Activated T-helper 1 cell treated with anti-CD3 and anti-CD28 coated beads, Interleukin-12 subunit alpha, Interleukin-12 subunit beta, Interleukin-2, Interleukin-4 antibody, amounts not matched to agents 30 ng/mL and 10 ng/mL and 1 ng/mL, durations not matched to agents 14 hours and 24 hours and 36 hours (primary cell): ENCODE results near the gene EYA2. TPM values are rescaled to one million over a fixed set of nuclear protein-coding genes. Genes with fewer than 3 reads are reported as not detected.

Experiments used
- DNase-seq: peaks from one replicate; pipeline ENCODE4 v3.0.0; 2021; ENCODE audit warnings: low spot score
- H3K27ac Mint-ChIP-seq: one replicate; pipeline ENCODE4 v1.8.0; 2021; ENCODE audit warnings: mild to moderate bottlenecking, mixed read lengths
- H3K27me3 Mint-ChIP-seq: one replicate; pipeline ENCODE4 v1.8.0; 2022; ENCODE audit warnings: mild to moderate bottlenecking, moderate library complexity, mixed read lengths; ENCODE audit not compliant: insufficient read depth
- H3K36me3 Mint-ChIP-seq: one replicate; pipeline ENCODE4 v1.8.0; 2021; ENCODE audit warnings: low read depth, mixed read lengths
- H3K4me1 Mint-ChIP-seq: one replicate; pipeline ENCODE4 v1.8.0; 2021; ENCODE audit warnings: low read depth, mixed read lengths
- H3K4me3 Mint-ChIP-seq: one replicate; pipeline ENCODE4 v1.8.0; 2021; ENCODE audit warnings: mild to moderate bottlenecking, moderate library complexity, mixed read lengths
- H3K9me3 Mint-ChIP-seq: one replicate; pipeline ENCODE4 v1.8.0; 2021; ENCODE audit warnings: mixed read lengths
- intact Hi-C: fragments of 100-400 bp; cut with micrococcal nuclease; formaldehyde crosslinking; loops from one replicate; pipeline ENCODE4 v1.15.1; 2024
- total RNA-seq: library from RNA; stranded (reverse); gene quantifications from 2 replicates; pipeline ENCODE4 v1.2.3, GENCODE V29; 2022

The EYA2 gene
- total RNA-seq, 1 donor from 2014 or later: not detected

DNA sequence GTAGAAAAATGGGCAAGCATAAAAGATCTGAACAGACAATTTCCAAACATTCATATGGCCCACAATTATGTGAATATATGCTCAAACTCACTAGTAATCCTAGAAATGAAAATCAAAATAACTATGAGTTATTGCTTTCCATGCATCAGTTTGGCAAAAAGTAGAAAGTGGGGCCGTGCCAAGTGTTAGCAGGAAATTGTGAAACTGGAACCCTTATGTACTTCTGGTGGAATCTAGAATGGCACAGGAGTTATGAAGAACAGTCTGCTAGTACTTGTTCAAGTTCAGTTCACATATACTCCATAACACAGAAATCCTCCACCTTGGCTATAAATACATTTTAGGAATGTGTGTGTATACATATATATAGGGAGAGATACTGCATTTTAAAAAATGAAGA, 89.8 kb downstream of the EYA2 start:
- peaks cover 40% of the 10 kb centered on the region for H3K27me3 Mint-ChIP-seq
- H3K4me1 Mint-ChIP-seq: peaks cover 11% of the 10 kb centered on the region
- intact Hi-C loops: no loop called here

DNA sequence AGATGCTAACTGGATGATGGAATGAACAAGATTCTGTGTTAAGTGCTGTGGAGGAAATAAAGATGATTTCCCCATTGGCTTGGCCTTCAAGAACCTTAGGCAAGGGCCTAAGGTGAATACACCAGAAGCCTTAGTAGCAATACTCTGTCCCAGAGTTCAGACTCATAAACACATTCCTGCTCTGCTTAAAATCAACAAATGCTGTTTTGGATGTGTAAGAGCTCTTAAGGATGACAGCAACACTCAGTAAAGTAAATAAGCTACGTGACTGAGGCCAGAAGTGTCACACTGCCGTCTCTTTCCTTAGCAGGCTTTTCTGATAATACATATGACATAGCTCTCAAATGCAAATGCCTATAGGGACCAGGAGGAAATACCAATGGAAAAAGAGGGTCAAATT, 90.6 kb downstream of the EYA2 start:
- H3K27ac Mint-ChIP-seq: no peak overlapping the region
- H3K27me3 Mint-ChIP-seq: peaks cover 35% of the 10 kb centered on the region
- intact Hi-C loops: no loop called here
- H3K36me3 Mint-ChIP-seq: peaks cover 6% of the 10 kb centered on the region
- H3K4me3 Mint-ChIP-seq: no peak overlapping the region
- DNase-seq: no peak
- H3K9me3 Mint-ChIP-seq: peaks cover 17% of the 10 kb centered on the region
- peaks cover 11% of the 10 kb centered on the region for H3K4me1 Mint-ChIP-seq

More for the DNA sequence above, 89.8 kb downstream of the EYA2 start:
- no peak for DNase-seq
- Mint-ChIP-seq H3K9me3 (peaks cover 17% of the 10 kb centered on the region), H3K27ac (no peak overlapping the region), H3K4me3 (no peak overlapping the region), H3K36me3 (peaks cover 6% of the 10 kb centered on the region)

DNA sequence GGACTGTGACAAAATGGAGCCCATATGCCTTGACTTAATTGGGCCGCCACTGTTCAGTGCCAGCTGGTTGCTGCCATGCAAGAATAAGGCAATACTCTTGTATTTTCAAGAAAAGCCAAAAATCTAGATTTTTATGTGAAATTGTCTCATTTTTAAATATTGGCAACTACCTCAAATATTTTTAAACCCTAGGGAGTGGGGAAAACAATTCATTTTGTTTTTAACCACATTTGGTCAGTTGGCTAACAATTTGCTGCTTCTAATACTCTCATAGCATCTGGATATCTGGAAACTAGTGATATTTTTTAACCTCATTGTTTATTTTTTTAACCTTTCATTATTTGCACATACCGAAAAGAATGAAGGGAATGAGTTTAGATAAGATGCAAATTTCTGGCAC, 91.0 kb downstream of the EYA2 start:
- peaks cover 14% of the 10 kb centered on the region for H3K4me1 Mint-ChIP-seq
- peaks cover 31% of the 10 kb centered on the region for H3K27me3 Mint-ChIP-seq
- peaks cover 6% of the 10 kb centered on the region for H3K36me3 Mint-ChIP-seq
- H3K27ac Mint-ChIP-seq: no peak overlapping the region
- H3K4me3 Mint-ChIP-seq: no peak overlapping the region
- intact Hi-C loops: no loop called here
- DNase-seq: no peak
- H3K9me3 Mint-ChIP-seq: peaks cover 17% of the 10 kb centered on the region

DNA sequence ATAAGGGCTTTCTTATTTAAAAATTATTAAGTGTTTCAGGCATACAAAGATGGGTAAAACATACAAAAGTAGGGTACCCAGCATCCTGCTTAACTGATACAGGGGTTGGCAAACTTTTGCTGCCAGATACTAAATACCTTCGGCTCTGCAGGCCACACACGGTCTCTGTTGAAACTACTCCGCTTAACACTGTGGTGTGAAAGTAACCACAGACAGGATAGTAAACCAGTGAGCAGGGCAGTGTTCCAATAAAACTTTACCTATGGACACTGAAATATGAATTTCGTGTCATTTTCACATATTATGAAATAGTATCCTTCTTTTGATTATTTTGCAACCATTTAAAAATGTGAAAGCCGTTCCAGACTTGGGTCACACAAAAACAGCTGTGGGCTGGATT, 92.4 kb downstream of the EYA2 start:
- intact Hi-C loops: no loop called here
- H3K27ac Mint-ChIP-seq: no peak overlapping the region
- H3K36me3 Mint-ChIP-seq: peaks cover 6% of the 10 kb centered on the region
- peaks cover 26% of the 10 kb centered on the region for H3K4me1 Mint-ChIP-seq
- H3K9me3 Mint-ChIP-seq: peaks cover 16% of the 10 kb centered on the region
- peaks cover 22% of the 10 kb centered on the region for H3K27me3 Mint-ChIP-seq
- no peak overlapping the region for H3K4me3 Mint-ChIP-seq
- no peak for DNase-seq

DNA sequence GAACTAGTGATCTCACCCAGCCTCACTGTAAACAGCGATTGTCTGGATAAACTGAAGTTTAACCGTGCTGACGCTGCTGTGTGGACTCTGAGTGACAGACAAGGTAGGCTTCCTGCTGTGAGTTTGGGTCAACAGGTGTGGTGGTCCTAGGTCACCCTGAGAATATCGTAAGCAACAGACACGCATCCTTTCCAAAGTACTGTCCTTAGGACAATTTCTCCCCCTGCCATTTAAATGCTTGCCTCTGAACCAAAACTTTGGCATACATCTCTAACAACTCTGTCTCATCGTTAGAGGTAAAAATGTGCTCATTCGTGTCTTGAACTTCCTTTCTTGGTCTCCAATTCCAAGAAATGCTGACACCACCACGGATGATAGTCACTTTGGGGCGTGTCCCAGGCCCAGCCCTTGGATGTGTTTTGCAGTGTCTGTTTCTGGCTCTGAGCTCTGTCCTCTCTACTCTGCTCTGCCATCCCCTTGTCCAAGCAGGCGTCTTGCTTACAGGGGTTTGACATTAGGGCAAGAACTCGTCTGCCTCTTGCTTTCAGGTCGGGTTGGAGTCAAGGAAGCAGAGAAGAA, 95.5 kb downstream of the EYA2 start:
- Mint-ChIP-seq H3K4me3 (peak overlapping the region; percentile 70), H3K4me1 (peaks cover 52% of the 10 kb centered on the region)

DNA sequence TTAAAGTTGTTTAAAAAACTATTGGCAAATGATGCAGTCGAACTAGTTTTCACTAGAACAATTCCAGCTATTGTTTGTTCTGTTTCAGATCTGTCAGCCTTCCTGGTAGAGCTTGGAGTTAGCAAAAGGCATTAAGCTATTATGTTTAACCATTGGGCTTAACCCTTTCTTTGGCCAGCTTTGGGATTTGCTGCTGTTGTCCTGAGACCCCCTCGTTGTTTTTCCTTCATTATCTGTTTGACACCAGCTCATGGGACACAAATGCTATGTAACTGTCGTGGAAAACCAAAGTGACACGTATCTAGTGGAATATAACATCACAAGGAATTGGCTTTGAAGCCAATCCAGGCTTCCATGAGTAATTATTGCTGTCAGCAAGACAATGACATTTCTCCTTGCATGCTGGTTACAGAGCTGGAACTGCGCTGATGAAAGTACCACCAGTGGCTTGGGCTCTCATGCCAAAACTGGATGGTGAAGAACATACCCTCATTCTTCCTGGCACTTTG, 96.0 kb downstream of the EYA2 start:
- no peak for DNase-seq
- H3K9me3 Mint-ChIP-seq: no peaks in the 10 kb centered on the region
- peaks cover 5% of the 10 kb centered on the region for H3K36me3 Mint-ChIP-seq
- H3K4me3 Mint-ChIP-seq: peak overlapping the region; percentile 70
- peaks cover 57% of the 10 kb centered on the region for H3K4me1 Mint-ChIP-seq
- intact Hi-C loops: loop anchor here (5.0 to 10.0 kb wide), 3 partner anchors 303 to 624 kb away; partner anchors contain the start of genes OCSTAMP and TP53RK
- H3K27ac Mint-ChIP-seq: peak overlapping the region; percentile 82
- H3K27me3 Mint-ChIP-seq: no peaks in the 10 kb centered on the region

More for the DNA sequence above, 95.5 kb downstream of the EYA2 start:
- no peaks in the 10 kb centered on the region for H3K9me3 Mint-ChIP-seq
- peaks cover 5% of the 10 kb centered on the region for H3K36me3 Mint-ChIP-seq
- peak; percentile 68 for DNase-seq
- intact Hi-C loops: loop anchor here (5.0 to 10.0 kb wide), 3 partner anchors 303 to 625 kb away; partner anchors contain the start of genes OCSTAMP and TP53RK
- H3K27me3 Mint-ChIP-seq: no peaks in the 10 kb centered on the region
- peak overlapping the region; percentile 82 for H3K27ac Mint-ChIP-seq

DNA sequence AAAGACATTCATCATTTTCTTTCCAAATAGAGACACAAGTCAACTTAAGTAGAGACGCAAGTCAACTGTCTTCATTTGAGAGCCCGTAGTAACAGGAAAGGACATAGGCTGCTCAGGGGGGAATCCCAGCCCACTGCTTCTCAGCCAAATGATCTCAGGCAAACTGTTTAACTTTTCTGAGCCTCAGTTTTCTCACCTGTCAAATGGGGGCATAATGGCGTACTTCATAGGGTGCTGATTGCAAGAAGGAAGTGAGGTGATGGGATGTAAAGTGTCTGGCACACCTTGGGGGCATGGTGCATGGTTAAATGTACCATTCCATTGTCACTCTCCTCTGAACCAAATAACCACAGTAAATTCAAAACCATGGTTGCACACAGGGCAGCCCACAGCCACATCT, 96.5 kb downstream of the EYA2 start:
- Mint-ChIP-seq H3K27ac (peak overlapping the region; percentile 82), H3K27me3 (no peaks in the 10 kb centered on the region), H3K36me3 (peaks cover 6% of the 10 kb centered on the region), H3K9me3 (no peaks in the 10 kb centered on the region), H3K4me1 (peaks cover 62% of the 10 kb centered on the region), H3K4me3 (no peak overlapping the region)
- no peak for DNase-seq
- intact Hi-C loops: loop anchor here (5.0 to 10.0 kb wide), 3 partner anchors 304 to 624 kb away; partner anchors contain the start of genes OCSTAMP and TP53RK

DNA sequence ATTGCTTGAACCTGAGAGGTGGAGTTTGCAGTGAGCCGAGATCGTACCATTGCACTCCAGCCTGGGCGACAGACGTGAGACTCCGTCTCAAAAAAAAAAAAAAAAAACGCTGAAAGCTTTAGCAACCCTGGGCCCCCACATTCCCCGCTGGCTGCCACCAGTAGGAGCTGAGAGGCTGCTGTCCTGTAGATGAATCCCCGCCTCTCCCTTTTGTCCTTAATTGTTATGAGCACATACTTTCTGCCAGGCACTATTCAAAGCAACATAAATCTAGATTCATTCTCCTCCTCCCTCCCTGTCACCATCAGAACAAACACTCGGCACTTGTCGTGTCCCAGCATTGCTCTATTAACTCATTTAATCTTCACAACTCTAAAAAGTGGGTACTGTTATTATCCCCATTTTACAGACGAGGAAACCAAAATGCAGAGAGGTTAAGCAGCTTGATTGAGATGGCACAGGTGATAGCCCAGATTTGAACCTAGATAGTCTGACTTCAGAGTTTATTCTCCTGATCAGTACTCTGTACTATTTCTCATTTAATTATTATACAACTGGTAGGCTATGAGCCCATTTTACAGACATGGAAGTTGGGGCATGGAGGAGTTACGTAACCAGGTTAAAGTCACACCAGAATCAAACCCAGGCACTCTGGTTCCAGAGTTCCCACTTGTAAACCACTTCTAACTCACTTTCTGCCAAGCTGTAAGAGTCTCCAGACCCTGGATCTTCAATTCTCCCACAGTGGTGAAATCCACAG, 97.4 kb downstream of the EYA2 start:
- Mint-ChIP-seq H3K4me3 (peak overlapping the region; percentile 1), H3K9me3 (no peaks in the 10 kb centered on the region), H3K36me3 (peaks cover 8% of the 10 kb centered on the region), H3K27me3 (no peaks in the 10 kb centered on the region), H3K4me1 (peaks cover 70% of the 10 kb centered on the region), H3K27ac (peak overlapping the region; percentile 37)
- intact Hi-C loops: loop anchor here (5.0 to 10.0 kb wide), 3 partner anchors 305 to 623 kb away; partner anchors contain the start of genes OCSTAMP and TP53RK
- DNase-seq: no peak

DNA sequence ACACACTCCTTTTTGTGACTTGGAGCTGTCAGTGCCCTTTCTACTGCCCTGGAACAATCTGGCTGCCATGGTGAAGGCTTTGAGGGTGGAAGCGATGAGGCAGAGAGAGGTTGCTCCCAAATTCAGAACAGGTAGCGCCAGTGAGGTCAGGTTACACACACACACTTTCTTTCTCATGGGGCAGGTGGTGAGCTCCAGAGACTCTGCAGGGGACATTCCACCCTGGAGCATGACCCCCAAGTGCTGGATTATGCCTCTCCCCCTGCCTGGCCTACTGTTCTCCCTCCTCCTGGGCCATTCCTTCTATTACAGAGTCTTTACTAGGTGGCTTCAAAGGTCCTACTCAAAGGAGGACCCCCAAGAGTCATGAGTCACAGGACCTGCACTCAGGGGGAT, 98.0 kb downstream of the EYA2 start:
- Mint-ChIP-seq H3K9me3 (no peaks in the 10 kb centered on the region), H3K36me3 (peaks cover 8% of the 10 kb centered on the region), H3K27me3 (no peaks in the 10 kb centered on the region), H3K27ac (no peak overlapping the region), H3K4me3 (no peak overlapping the region), H3K4me1 (peaks cover 70% of the 10 kb centered on the region)
- DNase-seq: no peak
- intact Hi-C loops: loop anchor here (5.0 to 10.0 kb wide), 3 partner anchors 305 to 622 kb away; partner anchors contain the start of genes OCSTAMP and TP53RK

DNA sequence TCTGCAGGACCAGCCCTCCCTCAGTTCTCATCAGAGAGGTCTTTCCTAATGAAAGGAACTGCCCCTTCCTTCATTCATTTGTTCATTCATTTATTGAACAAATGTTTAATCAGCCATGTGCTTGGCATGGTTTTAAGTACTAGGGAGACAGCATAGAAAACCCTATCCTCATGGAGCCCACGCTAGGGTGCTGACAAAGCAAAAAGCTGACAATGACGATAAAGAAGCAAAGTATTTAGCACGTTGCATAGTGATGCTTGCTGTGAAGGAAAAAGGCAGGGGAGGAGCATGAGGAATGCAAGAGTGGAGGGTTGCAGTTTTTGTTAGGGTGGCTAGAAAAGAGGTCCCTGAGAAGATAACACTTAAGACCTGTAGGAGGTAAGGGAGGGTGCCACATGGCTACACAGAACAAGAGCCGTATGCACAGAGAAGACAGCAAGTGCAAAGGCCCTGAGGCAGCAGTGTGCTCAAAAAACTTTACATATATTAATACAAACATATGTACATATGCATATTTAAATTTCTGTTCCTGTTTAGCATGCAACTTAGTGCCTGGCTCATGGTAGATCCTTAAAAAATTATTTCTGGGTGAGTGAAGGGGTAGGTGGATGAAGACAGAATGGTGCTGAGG, 98.9 kb downstream of the EYA2 start:
- Mint-ChIP-seq H3K9me3 (no peaks in the 10 kb centered on the region), H3K36me3 (peaks cover 8% of the 10 kb centered on the region), H3K27ac (peak overlapping the region; percentile 90), H3K4me3 (no peak overlapping the region), H3K27me3 (peaks cover 4% of the 10 kb centered on the region), H3K4me1 (peaks cover 76% of the 10 kb centered on the region)
- intact Hi-C loops: loop anchor here (1.0 to 10.0 kb wide), 7 partner anchors 15 to 621 kb away; partner anchors contain the start of genes ELMO2, OCSTAMP and TP53RK
- no peak for DNase-seq

DNA sequence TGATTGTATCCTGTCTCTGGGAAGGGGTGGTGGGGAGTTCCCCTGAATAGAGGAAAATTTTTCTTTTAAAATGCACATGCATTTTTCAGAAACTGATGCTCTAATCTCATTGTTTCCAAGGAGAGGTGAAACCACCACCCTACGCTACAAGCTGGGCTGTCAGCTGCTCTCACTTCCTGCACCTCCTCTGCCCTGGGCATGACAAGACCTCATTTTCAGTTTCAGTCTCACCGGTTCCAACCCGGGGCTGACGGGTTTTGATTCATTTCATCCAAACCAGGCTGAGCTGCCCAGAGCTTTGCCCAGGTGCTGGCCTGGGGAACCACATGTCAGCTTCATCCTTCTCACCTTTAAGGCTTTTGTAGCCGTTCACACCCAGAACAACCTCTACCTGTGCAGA, 99.7 kb downstream of the EYA2 start:
- H3K9me3 Mint-ChIP-seq: no peaks in the 10 kb centered on the region
- H3K27ac Mint-ChIP-seq: peak overlapping the region; percentile 90
- H3K4me1 Mint-ChIP-seq: peaks cover 80% of the 10 kb centered on the region
- intact Hi-C loops: loop anchor here (1.0 to 10.0 kb wide), 7 partner anchors 16 to 620 kb away; partner anchors contain the start of genes ELMO2, OCSTAMP and TP53RK
- H3K27me3 Mint-ChIP-seq: peaks cover 6% of the 10 kb centered on the region
- peak overlapping the region; percentile 64 for H3K4me3 Mint-ChIP-seq
- H3K36me3 Mint-ChIP-seq: peaks cover 8% of the 10 kb centered on the region
- peak; percentile 74 for DNase-seq

DNA sequence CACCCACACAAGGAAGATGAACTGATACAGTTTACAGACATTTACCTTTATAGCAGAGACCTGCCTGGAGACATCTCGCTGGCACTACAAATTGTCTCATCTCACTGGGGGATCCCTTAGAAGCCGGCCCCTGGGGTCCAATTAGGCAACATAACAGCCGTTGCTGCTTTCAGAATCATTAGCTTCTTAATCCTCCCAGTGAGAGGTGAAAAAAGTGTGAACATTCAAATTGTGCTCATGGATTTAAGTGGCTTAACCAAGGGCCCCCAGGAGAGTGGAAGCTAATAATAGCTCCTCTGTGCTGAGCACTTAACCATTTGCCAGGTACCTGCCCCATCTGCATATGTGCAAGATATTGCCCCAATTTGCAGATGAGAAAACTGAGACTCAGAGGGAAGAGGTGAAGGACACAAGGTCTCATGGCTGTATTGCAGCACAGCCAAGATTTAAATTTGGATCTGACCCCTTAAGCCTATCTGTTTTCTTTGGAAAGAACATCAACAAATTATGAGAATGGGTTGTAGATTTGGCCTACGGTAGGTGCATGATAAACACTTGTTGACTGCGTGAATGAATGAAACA, 101.0 kb downstream of the EYA2 start:
- Mint-ChIP-seq H3K36me3 (peaks cover 8% of the 10 kb centered on the region), H3K4me3 (no peak overlapping the region), H3K9me3 (no peaks in the 10 kb centered on the region), H3K27ac (no peak overlapping the region), H3K4me1 (peaks cover 67% of the 10 kb centered on the region), H3K27me3 (peaks cover 6% of the 10 kb centered on the region)
- DNase-seq: no peak
- intact Hi-C loops: loop anchor here (2.0 to 10.0 kb wide), 2 partner anchors 17 to 619 kb away; no protein-coding TSS in a partner anchor
